A673 (cell line): ENCODE data around the gene STARD13.

Source experiments
- EZH2 ChIP-seq: fragments of 200-600 bp; sonication (generic); IDR thresholded peaks from 2 replicates; pipeline ENCODE4 v1.6.1; 2017; ENCODE audit warnings: borderline replicate concordance, low read depth, mild to moderate bottlenecking, mixed read lengths, antibody characterized with exemption, low read length; ENCODE audit not compliant: poor library complexity, severe bottlenecking
- TF ChIP-seq, protein P1 (sequence below): fragments of 300-800, 200-600 bp; sonication (generic); conservative IDR thresholded peaks from 2 replicates; pipeline ENCODE4 v1.5.1; 2017; ENCODE audit warnings: low read depth, mild to moderate bottlenecking, antibody characterized with exemption, low read length, moderate library complexity, mixed read lengths

DNA sequence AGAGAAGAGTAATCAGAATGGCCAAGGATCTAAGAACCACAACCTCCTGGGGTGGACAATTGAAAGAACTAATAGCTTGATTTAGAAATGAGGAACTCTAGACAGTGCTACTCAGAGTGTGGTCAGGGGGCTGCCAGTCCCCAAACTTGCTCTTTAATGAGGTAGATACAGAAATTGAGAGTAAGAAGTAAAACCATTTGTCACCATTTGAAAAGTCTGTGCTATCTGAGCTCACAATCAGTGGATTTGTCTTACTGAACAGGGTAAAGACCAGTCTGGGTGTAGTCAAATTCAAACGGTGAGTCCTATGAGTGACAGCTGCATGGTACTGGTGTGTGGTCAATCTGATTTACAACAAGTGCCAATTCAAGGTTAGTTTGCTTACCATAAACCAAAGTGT lies 150.5 kb downstream of the STARD13 start:
- TF ChIP-seq, protein P1, sequence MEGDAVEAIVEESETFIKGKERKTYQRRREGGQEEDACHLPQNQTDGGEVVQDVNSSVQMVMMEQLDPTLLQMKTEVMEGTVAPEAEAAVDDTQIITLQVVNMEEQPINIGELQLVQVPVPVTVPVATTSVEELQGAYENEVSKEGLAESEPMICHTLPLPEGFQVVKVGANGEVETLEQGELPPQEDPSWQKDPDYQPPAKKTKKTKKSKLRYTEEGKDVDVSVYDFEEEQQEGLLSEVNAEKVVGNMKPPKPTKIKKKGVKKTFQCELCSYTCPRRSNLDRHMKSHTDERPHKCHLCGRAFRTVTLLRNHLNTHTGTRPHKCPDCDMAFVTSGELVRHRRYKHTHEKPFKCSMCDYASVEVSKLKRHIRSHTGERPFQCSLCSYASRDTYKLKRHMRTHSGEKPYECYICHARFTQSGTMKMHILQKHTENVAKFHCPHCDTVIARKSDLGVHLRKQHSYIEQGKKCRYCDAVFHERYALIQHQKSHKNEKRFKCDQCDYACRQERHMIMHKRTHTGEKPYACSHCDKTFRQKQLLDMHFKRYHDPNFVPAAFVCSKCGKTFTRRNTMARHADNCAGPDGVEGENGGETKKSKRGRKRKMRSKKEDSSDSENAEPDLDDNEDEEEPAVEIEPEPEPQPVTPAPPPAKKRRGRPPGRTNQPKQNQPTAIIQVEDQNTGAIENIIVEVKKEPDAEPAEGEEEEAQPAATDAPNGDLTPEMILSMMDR: no peak
- no peak for TF ChIP-seq EZH2
